HepG2 (cell line): ENCODE data around the gene PLEKHG4B. TPM values are rescaled to one million over a fixed set of nuclear protein-coding genes. Genes with fewer than 3 reads are reported as not detected.

Experiments used
- AGO2 ChIP-seq: fragments of 200-400 bp; formaldehyde crosslinking; optimal IDR thresholded peaks from 2 replicates; pipeline ENCODE3; 2017; ENCODE audit warnings: mild to moderate bottlenecking, low read depth, low read length, moderate library complexity
- EP300 ChIP-seq, 3 experiments: sonication (generic) in 1 of 3; formaldehyde crosslinking in 1 of 3; IDR thresholded peaks; 2 replicates each; pipeline versions ENCODE4 v1.5.1 to v1.6.1; 2011 to 2020; ENCODE audit warnings: low read depth in 2 of 3, low read length in 2 of 3, borderline replicate concordance in 1 of 3, improper control_type of control experiment in 1 of 3, mild to moderate bottlenecking in 1 of 3, missing genetic modification reagents in 1 of 3, moderate library complexity in 1 of 3
- HDAC1 ChIP-seq: sonication (generic); formaldehyde crosslinking; IDR thresholded peaks from 2 replicates; pipeline ENCODE4 v1.5.1; 2020; ENCODE audit warnings: mild to moderate bottlenecking, missing genetic modification reagents
- HMGXB4 ChIP-seq, 2 experiments: sonication (generic) in 1 of 2; formaldehyde crosslinking in 1 of 2; IDR thresholded peaks; 2 replicates each; pipeline versions ENCODE4 v1.4.0 to v1.6.1; 2018 to 2020; ENCODE audit warnings: missing genetic modification reagents in 2 of 2, borderline replicate concordance in 1 of 2, low read depth in 1 of 2, mild to moderate bottlenecking in 1 of 2, missing biosample characterization in 1 of 2
- MAZ ChIP-seq, 2 experiments: sonication (generic) in 1 of 2; formaldehyde crosslinking in 1 of 2; IDR thresholded peaks; 2 replicates each; pipeline versions ENCODE4 v1.5.0 to v1.6.1; 2012 to 2020; ENCODE audit warnings: low read depth in 2 of 2, mild to moderate bottlenecking in 2 of 2, borderline replicate concordance in 1 of 2, improper control_type of control experiment in 1 of 2, low read length in 1 of 2, missing genetic modification reagents in 1 of 2, moderate library complexity in 1 of 2
- NAIF1 ChIP-seq: sonication (generic); formaldehyde crosslinking; IDR thresholded peaks from 2 replicates; pipeline ENCODE4 v1.5.0; 2020; ENCODE audit warnings: mild to moderate bottlenecking, missing genetic modification reagents, borderline replicate concordance
- NFATC3 ChIP-seq: sonication (generic); formaldehyde crosslinking; IDR thresholded peaks from 2 replicates; pipeline ENCODE4 v1.5.1; 2020; ENCODE audit warnings: mild to moderate bottlenecking, missing genetic modification reagents
- NR2C2 ChIP-seq: sonication (generic); formaldehyde crosslinking; IDR thresholded peaks from 2 replicates; pipeline ENCODE4 v1.4.0; 2020; ENCODE audit warnings: missing genetic modification reagents, mild to moderate bottlenecking, moderate library complexity, borderline replicate concordance
- SNAPC4 ChIP-seq: sonication (generic); formaldehyde crosslinking; IDR thresholded peaks from 2 replicates; pipeline ENCODE4 v1.4.0; 2020; ENCODE audit warnings: mild to moderate bottlenecking, missing genetic modification reagents
- SP4 ChIP-seq: sonication (generic); formaldehyde crosslinking; IDR thresholded peaks from 2 replicates; pipeline ENCODE4 v1.8.1; 2023; ENCODE audit warnings: mild to moderate bottlenecking, missing genetic modification reagents
- ZNF367 ChIP-seq: sonication (generic); formaldehyde crosslinking; IDR thresholded peaks from 2 replicates; pipeline ENCODE4 v1.4.0; 2020; ENCODE audit warnings: missing genetic modification reagents, borderline replicate concordance
- ZNF484 ChIP-seq: sonication (generic); formaldehyde crosslinking; IDR thresholded peaks from 2 replicates; pipeline ENCODE4 v1.5.1; 2020; ENCODE audit warnings: mild to moderate bottlenecking, low read depth, missing genetic modification reagents, borderline replicate concordance
- ZNF546 ChIP-seq: sonication (generic); formaldehyde crosslinking; conservative IDR thresholded peaks from 2 replicates; pipeline ENCODE4 v1.8.1; 2023; ENCODE audit warnings: mild to moderate bottlenecking, missing genetic modification reagents
- ZNF556 ChIP-seq: sonication (generic); formaldehyde crosslinking; IDR thresholded peaks from 2 replicates; pipeline ENCODE4 v1.4.0; 2020; ENCODE audit warnings: mild to moderate bottlenecking, missing genetic modification reagents, borderline replicate concordance
- ZNF567 ChIP-seq: sonication (generic); formaldehyde crosslinking; IDR thresholded peaks from 2 replicates; pipeline ENCODE4 v1.8.1; 2023; ENCODE audit warnings: mild to moderate bottlenecking, missing genetic modification reagents, borderline replicate concordance
- ZNF883 ChIP-seq: sonication (generic); formaldehyde crosslinking; IDR thresholded peaks from 2 replicates; pipeline ENCODE4 v1.5.1; 2020; ENCODE audit warnings: mild to moderate bottlenecking, missing genetic modification reagents; ENCODE audit errors: not compliant biosample characterization
- ZSCAN25 ChIP-seq: sonication (generic); formaldehyde crosslinking; IDR thresholded peaks from 2 replicates; pipeline ENCODE4 v1.8.0; 2022; ENCODE audit warnings: mild to moderate bottlenecking, missing genetic modification reagents
- polyA plus RNA-seq, 8 experiments: library from polyadenylated mRNA; depleted of rRNA in 3 of 8; stranded (reverse) in 7 of 8; unstranded in 1 of 8; fragments of >200 nt; fragmentation: Illumina TruSeq in 4 of 8; extraction: Trizol in 4 of 8; gene quantifications; 2 replicates each; pipeline versions ENCODE4 v1.2.1 to v1.2.3, GENCODE V29; 2011 to 2016; ENCODE audit warnings: low read depth in 4 of 8, missing spikeins in 1 of 8, mixed read lengths in 1 of 8; ENCODE audit not compliant: insufficient read depth in 1 of 8
- total RNA-seq, 5 experiments: library from RNA; depleted of rRNA; stranded (reverse); fragments of >200 nt; fragmentation: Illumina TruSeq; extraction: Trizol; gene quantifications; 2 replicates each; pipeline ENCODE4 v1.2.3, GENCODE V29; 2016; ENCODE audit warnings: low read depth in 1 of 5
- TF ChIP-seq, protein P1 (sequence below): sonication (generic); formaldehyde crosslinking; IDR thresholded peaks from 2 replicates; pipeline ENCODE4 v1.5.0; 2020; ENCODE audit warnings: mild to moderate bottlenecking, missing genetic modification reagents

PLEKHG4B gene
- total and polyA plus RNA-seq, 2 of the 13 experiments (the other 11 are each of a cell fraction or from before 2014, with no cell fraction given): 0.09 TPM; not detected in 1

DNA sequence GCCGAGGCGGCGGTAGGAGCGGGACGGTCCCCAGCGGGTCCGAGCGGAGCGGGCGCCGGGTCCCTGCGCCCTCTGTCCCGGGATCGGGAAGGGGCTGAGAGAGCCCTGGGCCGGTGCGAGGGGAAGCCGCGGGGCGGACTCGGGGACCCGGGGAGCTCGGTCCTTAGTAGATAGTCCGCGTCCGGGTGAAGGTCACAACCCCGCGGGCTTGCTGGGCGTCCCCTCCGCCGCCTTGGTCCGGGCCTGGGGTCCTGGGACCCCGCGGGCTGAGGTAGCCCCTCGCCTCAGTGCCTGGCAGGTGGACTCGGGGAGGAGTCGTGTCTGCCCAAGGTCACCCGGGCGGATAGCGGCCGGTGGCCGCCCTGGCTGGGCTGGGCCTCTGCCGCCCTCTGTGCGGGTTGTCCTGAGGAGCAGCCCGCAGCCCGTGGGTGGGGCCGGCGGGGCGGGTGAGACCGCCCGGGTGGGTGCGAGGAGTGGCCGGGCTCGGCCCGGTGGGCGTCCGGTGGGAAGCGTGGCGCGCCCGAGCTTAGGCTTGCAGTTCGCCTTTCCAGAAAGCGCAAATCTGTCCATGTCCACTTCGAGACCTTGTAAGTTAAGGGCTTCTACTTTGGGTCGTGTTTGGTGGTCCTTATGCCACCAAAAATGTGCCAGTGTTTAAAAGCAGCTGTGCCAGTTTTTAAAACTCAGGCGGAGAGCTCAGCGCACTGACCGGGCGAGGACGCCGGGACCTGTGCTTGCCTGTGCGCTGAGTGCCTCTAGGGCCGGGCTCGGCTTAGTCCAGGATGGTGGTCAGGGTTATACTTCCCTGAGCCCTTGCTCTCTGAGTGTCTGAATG lies 126.7 kb downstream of the PLEKHG4B start (continued):
- TF ChIP-seq NAIF1 (CRISPR knock-in tag): no peak
- peak; percentile 54; the same call in 1 of the 2 replicates for TF ChIP-seq HDAC1 (CRISPR knock-in tag)
- TF ChIP-seq ZNF556 (CRISPR knock-in tag): no peak
- TF ChIP-seq NFATC3 (CRISPR knock-in tag): no peak
- no peak for TF ChIP-seq ZNF367
- TF ChIP-seq ZNF546: 0 out of 2 replicates have a peak, but pooled peaks have one; percentile 27
- peak in 1 of 2 experiments; percentile 36; a peak in 3 of 4 replicates for TF ChIP-seq HMGXB4 (CRISPR knock-in tag; IDR thresholded peaks at IDR 0.05; ENCODE audit: borderline replicate concordance in 1 of 2, low read depth in 1 of 2)
- 0 out of 2 replicates have a peak, but pooled peaks have one; percentile 19 for TF ChIP-seq ZSCAN25 (CRISPR knock-in tag)
- no peak for TF ChIP-seq ZNF484 (CRISPR knock-in tag)
- TF ChIP-seq MAZ (IDR thresholded peaks at IDR 0.05; ENCODE audit: borderline replicate concordance, low read depth, low read length): no peak
- TF ChIP-seq MAZ (CRISPR knock-in tag; IDR thresholded peaks at IDR 0.05; ENCODE audit: low read depth): no peak; the same call in 1 of the 2 replicates
- TF ChIP-seq SP4 (CRISPR knock-in tag): peak; percentile 40; the same call in 1 of the 2 replicates
- TF ChIP-seq NR2C2 (CRISPR knock-in tag): peak; percentile 28
- no peak for TF ChIP-seq EP300 (IDR thresholded peaks at IDR 0.05; ENCODE audit: low read depth in 2 of 2, low read length in 2 of 2)
- no peak for TF ChIP-seq EP300 (CRISPR knock-in tag; IDR thresholded peaks at IDR 0.05; ENCODE audit: borderline replicate concordance)
- TF ChIP-seq ZNF567 (CRISPR knock-in tag): no peak
- TF ChIP-seq, protein P1, sequence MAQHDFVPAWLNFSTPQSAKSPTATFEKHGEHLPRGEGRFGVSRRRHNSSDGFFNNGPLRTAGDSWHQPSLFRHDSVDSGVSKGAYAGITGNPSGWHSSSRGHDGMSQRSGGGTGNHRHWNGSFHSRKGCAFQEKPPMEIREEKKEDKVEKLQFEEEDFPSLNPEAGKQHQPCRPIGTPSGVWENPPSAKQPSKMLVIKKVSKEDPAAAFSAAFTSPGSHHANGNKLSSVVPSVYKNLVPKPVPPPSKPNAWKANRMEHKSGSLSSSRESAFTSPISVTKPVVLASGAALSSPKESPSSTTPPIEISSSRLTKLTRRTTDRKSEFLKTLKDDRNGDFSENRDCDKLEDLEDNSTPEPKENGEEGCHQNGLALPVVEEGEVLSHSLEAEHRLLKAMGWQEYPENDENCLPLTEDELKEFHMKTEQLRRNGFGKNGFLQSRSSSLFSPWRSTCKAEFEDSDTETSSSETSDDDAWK (CRISPR knock-in tag): no peak
- peak; percentile 52 for TF ChIP-seq AGO2
- 0 out of 2 replicates have a peak, but pooled peaks have one; percentile 48 for TF ChIP-seq SNAPC4
- no peak for TF ChIP-seq ZNF883 (CRISPR knock-in tag)
